ENCODE data around the gene AKR1C2.
"Not testable (repeated sequence)": the region's sequence is repeated elsewhere in the genome, so short reads cannot be mapped to it uniquely, and the experiment has no call there.

The AKR1C2 gene

GRCh38 chr10:4941540-4942330 lies 61.9 kb downstream of the AKR1C2 start:
- TF ChIP-seq EZH2 (IDR thresholded peaks at IDR 0.05): no peak
- no peak for TF ChIP-seq POLR2AphosphoS5 (IDR thresholded peaks at IDR 0.05; ENCODE audit: borderline replicate concordance, low read depth, low read length)
- TF ChIP-seq FOXP2 (optimal IDR thresholded peaks at IDR 0.05; ENCODE audit: control extremely low read depth, extremely low read length, insufficient read depth): no peak
- no peak overlapping the region for H3K27ac ChIP-seq
- H3K9ac ChIP-seq (ENCODE audit: insufficient read length): no peak overlapping the region
- H3K9me3 ChIP-seq (ENCODE audit: low read depth, low read length): no peaks in the 10 kb centered on the region
- H3K4me3 ChIP-seq: no peak overlapping the region
- H3K36me3 ChIP-seq (ENCODE audit: insufficient read depth, low read length): no peaks in the 10 kb centered on the region
- DNase-seq (ENCODE audit: low read depth, low spot score): no peak

GRCh38 chr10:4940909-4941308 lies 62.7 kb downstream of the AKR1C2 start:
- not testable (repeated sequence) for DNase-seq (ENCODE audit: low read depth, low spot score); H3K9me3 ChIP-seq (ENCODE audit: low read depth, low read length); H3K36me3 ChIP-seq (ENCODE audit: insufficient read depth, low read length); H3K4me3 ChIP-seq; H3K27ac ChIP-seq; H3K9ac ChIP-seq (ENCODE audit: insufficient read length)

DNA sequence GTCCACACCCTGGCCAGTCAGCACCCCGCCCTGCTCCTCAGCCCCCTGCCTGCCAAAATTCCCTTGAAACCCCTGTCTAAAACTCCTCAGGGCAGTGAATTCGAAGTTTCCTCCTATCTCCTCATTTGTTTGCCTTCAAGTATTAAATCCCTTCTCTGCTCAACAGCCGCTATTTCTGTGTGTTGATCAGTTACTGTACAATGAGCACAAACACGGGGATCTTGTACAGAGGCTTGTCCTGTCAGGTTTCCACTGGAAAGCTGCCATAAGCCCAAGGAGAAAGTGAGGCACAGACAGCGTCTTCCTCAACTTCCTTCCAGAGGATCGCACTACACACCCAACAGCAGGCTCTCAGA lies 63.6 kb downstream of the AKR1C2 start:
- H3K36me3 ChIP-seq (ENCODE audit: insufficient read depth, low read length); H3K4me3 ChIP-seq; DNase-seq (ENCODE audit: low read depth, low spot score); H3K9ac ChIP-seq (ENCODE audit: insufficient read length); H3K9me3 ChIP-seq (ENCODE audit: low read depth, low read length); H3K27ac ChIP-seq: not testable (repeated sequence)

GRCh38 chr10:4939224-4940072 lies 64.2 kb downstream of the AKR1C2 start:
- TF ChIP-seq FOXP2 (optimal IDR thresholded peaks at IDR 0.05; ENCODE audit: control extremely low read depth, extremely low read length, insufficient read depth) (no peak), POLR2AphosphoS5 (IDR thresholded peaks at IDR 0.05; ENCODE audit: borderline replicate concordance, low read depth, low read length) (no peak), EZH2 (IDR thresholded peaks at IDR 0.05) (no peak)
- Histone ChIP-seq H3K4me3 (no peak overlapping the region), H3K9me3 (ENCODE audit: low read depth, low read length) (no peaks in the 10 kb centered on the region), H3K27ac (no peak overlapping the region), H3K9ac (ENCODE audit: insufficient read length) (no peak overlapping the region), H3K36me3 (ENCODE audit: insufficient read depth, low read length) (no peaks in the 10 kb centered on the region)
- no peak for DNase-seq (ENCODE audit: low read depth, low spot score)
